SK-N-SH treated with all-trans-retinoic acid at 6 μM for 48 hours (cell line): Measurements from ENCODE around the gene FLOT2.

Source experiments
- ATAC-seq: fragments of 200-7000 bp; cut with Tn5 transposase; 3 replicates; pipeline ENCODE4 v1.9.1; 2020; ENCODE audit warnings: mild to moderate bottlenecking, moderate library complexity
- ARNTL ChIP-seq: fragments of 450-650 bp; formaldehyde crosslinking; IDR thresholded peaks from 2 replicates; pipeline ENCODE4 v1.5.0; 2020; ENCODE audit warnings: low read depth, mild to moderate bottlenecking, moderate library complexity, borderline replicate concordance
- BACH2 ChIP-seq: fragments of 250-450 bp; sonication (Bioruptor Pico); IDR thresholded peaks from 2 replicates; pipeline ENCODE4 v1.9.0; 2021; ENCODE audit warnings: mild to moderate bottlenecking, borderline replicate concordance
- CSDC2 ChIP-seq: fragments of 250-450 bp; sonication (Bioruptor Pico); IDR thresholded peaks from 2 replicates; pipeline ENCODE4 v1.5.0; 2020; ENCODE audit warnings: mild to moderate bottlenecking, moderate library complexity
- ESRRG ChIP-seq: fragments of 250-450 bp; sonication (Bioruptor Pico); IDR thresholded peaks from 2 replicates; pipeline ENCODE4 v1.6.1; 2021; ENCODE audit warnings: mild to moderate bottlenecking
- GLIS3 ChIP-seq: fragments of 250-450 bp; sonication (Bioruptor Pico); IDR thresholded peaks from 2 replicates; pipeline ENCODE4 v1.5.0; 2020; ENCODE audit warnings: mild to moderate bottlenecking, moderate library complexity
- ISL1 ChIP-seq: fragments of 250-450 bp; sonication (Bioruptor Pico); IDR thresholded peaks from 2 replicates; pipeline ENCODE4 v2.1.2; 2022; ENCODE audit warnings: mild to moderate bottlenecking, moderate library complexity
- OSR1 ChIP-seq: fragments of 250-450 bp; sonication (Bioruptor Pico); IDR thresholded peaks from 2 replicates; pipeline ENCODE4 v1.8.0; 2022; ENCODE audit warnings: moderate library complexity, mild to moderate bottlenecking, inconsistent platforms
- PPARA ChIP-seq: fragments of 250-450 bp; sonication (Bioruptor Pico); IDR thresholded peaks from 2 replicates; pipeline ENCODE4 v1.5.0; 2020; ENCODE audit warnings: mild to moderate bottlenecking, borderline replicate concordance
- RARB ChIP-seq: fragments of 250-450 bp; sonication (Bioruptor Pico); IDR thresholded peaks from 2 replicates; pipeline ENCODE4 v1.8.0; 2021; ENCODE audit warnings: mild to moderate bottlenecking, moderate library complexity
- TCF4 ChIP-seq: fragments of 250-450 bp; sonication (Bioruptor Pico); IDR thresholded peaks from 2 replicates; pipeline ENCODE4 v1.8.0; 2021; ENCODE audit warnings: mild to moderate bottlenecking, moderate library complexity, borderline replicate concordance
- ZC3H10 ChIP-seq: fragments of 250-450 bp; sonication (Bioruptor Pico); IDR thresholded peaks from 2 replicates; pipeline ENCODE4 v1.5.1; 2021; ENCODE audit warnings: mild to moderate bottlenecking, moderate library complexity
- ZFP3 ChIP-seq: fragments of 250-450 bp; sonication (Bioruptor Pico); IDR thresholded peaks from 2 replicates; pipeline ENCODE4 v1.5.0; 2020; ENCODE audit warnings: mild to moderate bottlenecking, moderate library complexity
- ZFP30 ChIP-seq: fragments of 450-650 bp; formaldehyde crosslinking; IDR thresholded peaks from 2 replicates; pipeline ENCODE4 v1.5.0; 2022; ENCODE audit warnings: mild to moderate bottlenecking, moderate library complexity
- ZNF565 ChIP-seq: fragments of 450-650 bp; formaldehyde crosslinking; conservative IDR thresholded peaks from 2 replicates; pipeline ENCODE4 v1.5.0; 2020; ENCODE audit warnings: low read depth, mild to moderate bottlenecking, moderate library complexity
- ZNF70 ChIP-seq: fragments of 450-650 bp; formaldehyde crosslinking; IDR thresholded peaks from 2 replicates; pipeline ENCODE4 v1.5.0; 2020; ENCODE audit warnings: mild to moderate bottlenecking, moderate library complexity
- ZNF8 ChIP-seq: fragments of 450-650 bp; formaldehyde crosslinking; IDR thresholded peaks from 2 replicates; pipeline ENCODE4 v1.5.0; 2020; ENCODE audit warnings: mild to moderate bottlenecking, moderate library complexity
- TF ChIP-seq, protein P1 (sequence below): fragments of 250-450 bp; sonication (Bioruptor Pico); IDR thresholded peaks from 2 replicates; pipeline ENCODE4 v1.8.0; 2020; ENCODE audit warnings: mild to moderate bottlenecking, moderate library complexity, borderline replicate concordance
- TF ChIP-seq, protein P2 (sequence below): fragments of 250-450 bp; sonication (Bioruptor Pico); IDR thresholded peaks from 2 replicates; pipeline ENCODE4 v1.5.1; 2021; ENCODE audit warnings: mild to moderate bottlenecking, moderate library complexity
- TF ChIP-seq, protein P3 (sequence below): fragments of 250-450 bp; sonication (Bioruptor Pico); IDR thresholded peaks from 2 replicates; pipeline ENCODE4 v1.5.1; 2020; ENCODE audit warnings: low read depth, mild to moderate bottlenecking, moderate library complexity
- TF ChIP-seq, protein P4 (sequence below): fragments of 250-450 bp; sonication (Bioruptor Pico); IDR thresholded peaks from 2 replicates; pipeline ENCODE4 v1.5.0; 2020; ENCODE audit warnings: mild to moderate bottlenecking, moderate library complexity
- TF ChIP-seq, protein P5 (sequence below): fragments of 250-450 bp; sonication (Bioruptor Pico); IDR thresholded peaks from 2 replicates; pipeline ENCODE4 v1.8.0; 2021; ENCODE audit warnings: low read depth, mild to moderate bottlenecking, moderate library complexity, borderline replicate concordance

Gene FLOT2

DNA sequence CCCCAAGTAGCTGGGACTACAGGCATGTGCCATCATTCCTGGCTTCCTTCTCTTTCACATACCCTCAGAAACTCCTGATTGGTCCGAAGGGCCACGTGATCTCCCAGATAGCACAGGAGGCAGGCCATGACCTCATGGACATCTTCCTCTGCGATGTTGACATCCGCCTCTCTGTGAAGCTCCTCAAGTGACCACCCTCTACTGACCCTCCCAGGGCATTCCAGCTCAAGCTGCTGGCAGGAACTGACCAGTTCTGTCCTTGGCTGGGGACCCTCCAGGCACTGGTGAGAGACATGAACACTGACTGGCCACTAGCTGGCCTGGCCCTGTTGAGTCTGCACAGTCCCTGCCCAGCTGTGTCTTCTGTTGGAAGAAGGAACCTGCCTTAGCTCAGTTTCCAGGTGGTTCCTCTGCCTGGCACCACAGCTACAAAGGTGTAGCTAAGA is 37.1 kb downstream of the FLOT2 start:
- no peak for TF ChIP-seq BACH2 (CRISPR knock-in tag)
- TF ChIP-seq ISL1 (CRISPR knock-in tag), result no peak
- no peak for TF ChIP-seq RARB (CRISPR knock-in tag)
- no peak for TF ChIP-seq PPARA
- TF ChIP-seq ARNTL, result no peak
- TF ChIP-seq, protein P1, sequence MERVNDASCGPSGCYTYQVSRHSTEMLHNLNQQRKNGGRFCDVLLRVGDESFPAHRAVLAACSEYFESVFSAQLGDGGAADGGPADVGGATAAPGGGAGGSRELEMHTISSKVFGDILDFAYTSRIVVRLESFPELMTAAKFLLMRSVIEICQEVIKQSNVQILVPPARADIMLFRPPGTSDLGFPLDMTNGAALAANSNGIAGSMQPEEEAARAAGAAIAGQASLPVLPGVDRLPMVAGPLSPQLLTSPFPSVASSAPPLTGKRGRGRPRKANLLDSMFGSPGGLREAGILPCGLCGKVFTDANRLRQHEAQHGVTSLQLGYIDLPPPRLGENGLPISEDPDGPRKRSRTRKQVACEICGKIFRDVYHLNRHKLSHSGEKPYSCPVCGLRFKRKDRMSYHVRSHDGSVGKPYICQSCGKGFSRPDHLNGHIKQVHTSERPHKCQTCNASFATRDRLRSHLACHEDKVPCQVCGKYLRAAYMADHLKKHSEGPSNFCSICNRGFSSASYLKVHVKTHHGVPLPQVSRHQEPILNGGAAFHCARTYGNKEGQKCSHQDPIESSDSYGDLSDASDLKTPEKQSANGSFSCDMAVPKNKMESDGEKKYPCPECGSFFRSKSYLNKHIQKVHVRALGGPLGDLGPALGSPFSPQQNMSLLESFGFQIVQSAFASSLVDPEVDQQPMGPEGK (CRISPR knock-in tag), result no peak
- no peak for TF ChIP-seq ZNF8 (CRISPR knock-in tag)
- TF ChIP-seq, protein P2, sequence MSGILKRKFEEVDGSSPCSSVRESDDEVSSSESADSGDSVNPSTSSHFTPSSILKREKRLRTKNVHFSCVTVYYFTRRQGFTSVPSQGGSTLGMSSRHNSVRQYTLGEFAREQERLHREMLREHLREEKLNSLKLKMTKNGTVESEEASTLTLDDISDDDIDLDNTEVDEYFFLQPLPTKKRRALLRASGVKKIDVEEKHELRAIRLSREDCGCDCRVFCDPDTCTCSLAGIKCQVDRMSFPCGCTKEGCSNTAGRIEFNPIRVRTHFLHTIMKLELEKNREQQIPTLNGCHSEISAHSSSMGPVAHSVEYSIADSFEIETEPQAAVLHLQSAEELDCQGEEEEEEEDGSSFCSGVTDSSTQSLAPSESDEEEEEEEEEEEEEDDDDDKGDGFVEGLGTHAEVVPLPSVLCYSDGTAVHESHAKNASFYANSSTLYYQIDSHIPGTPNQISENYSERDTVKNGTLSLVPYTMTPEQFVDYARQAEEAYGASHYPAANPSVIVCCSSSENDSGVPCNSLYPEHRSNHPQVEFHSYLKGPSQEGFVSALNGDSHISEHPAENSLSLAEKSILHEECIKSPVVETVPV (CRISPR knock-in tag), result no peak
- no peak for TF ChIP-seq ESRRG (CRISPR knock-in tag)
- no peak for TF ChIP-seq OSR1 (CRISPR knock-in tag)
- TF ChIP-seq, protein P3, sequence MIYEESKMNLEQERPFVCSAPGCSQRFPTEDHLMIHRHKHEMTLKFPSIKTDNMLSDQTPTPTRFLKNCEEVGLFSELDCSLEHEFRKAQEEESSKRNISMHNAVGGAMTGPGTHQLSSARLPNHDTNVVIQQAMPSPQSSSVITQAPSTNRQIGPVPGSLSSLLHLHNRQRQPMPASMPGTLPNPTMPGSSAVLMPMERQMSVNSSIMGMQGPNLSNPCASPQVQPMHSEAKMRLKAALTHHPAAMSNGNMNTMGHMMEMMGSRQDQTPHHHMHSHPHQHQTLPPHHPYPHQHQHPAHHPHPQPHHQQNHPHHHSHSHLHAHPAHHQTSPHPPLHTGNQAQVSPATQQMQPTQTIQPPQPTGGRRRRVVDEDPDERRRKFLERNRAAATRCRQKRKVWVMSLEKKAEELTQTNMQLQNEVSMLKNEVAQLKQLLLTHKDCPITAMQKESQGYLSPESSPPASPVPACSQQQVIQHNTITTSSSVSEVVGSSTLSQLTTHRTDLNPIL (CRISPR knock-in tag), result no peak
- no peak for TF ChIP-seq ZC3H10 (CRISPR knock-in tag)
- no peak for TF ChIP-seq ZNF565
- TF ChIP-seq ZFP30 (CRISPR knock-in tag), result no peak
- no peak for TF ChIP-seq ZFP3
- no peak for TF ChIP-seq TCF4
- no peak for TF ChIP-seq CSDC2 (CRISPR knock-in tag)
- TF ChIP-seq, protein P4, sequence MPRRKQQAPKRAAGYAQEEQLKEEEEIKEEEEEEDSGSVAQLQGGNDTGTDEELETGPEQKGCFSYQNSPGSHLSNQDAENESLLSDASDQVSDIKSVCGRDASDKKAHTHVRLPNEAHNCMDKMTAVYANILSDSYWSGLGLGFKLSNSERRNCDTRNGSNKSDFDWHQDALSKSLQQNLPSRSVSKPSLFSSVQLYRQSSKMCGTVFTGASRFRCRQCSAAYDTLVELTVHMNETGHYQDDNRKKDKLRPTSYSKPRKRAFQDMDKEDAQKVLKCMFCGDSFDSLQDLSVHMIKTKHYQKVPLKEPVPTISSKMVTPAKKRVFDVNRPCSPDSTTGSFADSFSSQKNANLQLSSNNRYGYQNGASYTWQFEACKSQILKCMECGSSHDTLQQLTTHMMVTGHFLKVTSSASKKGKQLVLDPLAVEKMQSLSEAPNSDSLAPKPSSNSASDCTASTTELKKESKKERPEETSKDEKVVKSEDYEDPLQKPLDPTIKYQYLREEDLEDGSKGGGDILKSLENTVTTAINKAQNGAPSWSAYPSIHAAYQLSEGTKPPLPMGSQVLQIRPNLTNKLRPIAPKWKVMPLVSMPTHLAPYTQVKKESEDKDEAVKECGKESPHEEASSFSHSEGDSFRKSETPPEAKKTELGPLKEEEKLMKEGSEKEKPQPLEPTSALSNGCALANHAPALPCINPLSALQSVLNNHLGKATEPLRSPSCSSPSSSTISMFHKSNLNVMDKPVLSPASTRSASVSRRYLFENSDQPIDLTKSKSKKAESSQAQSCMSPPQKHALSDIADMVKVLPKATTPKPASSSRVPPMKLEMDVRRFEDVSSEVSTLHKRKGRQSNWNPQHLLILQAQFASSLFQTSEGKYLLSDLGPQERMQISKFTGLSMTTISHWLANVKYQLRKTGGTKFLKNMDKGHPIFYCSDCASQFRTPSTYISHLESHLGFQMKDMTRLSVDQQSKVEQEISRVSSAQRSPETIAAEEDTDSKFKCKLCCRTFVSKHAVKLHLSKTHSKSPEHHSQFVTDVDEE (CRISPR knock-in tag), result no peak
- TF ChIP-seq ZNF70 (CRISPR knock-in tag), result no peak
- TF ChIP-seq, protein P5, sequence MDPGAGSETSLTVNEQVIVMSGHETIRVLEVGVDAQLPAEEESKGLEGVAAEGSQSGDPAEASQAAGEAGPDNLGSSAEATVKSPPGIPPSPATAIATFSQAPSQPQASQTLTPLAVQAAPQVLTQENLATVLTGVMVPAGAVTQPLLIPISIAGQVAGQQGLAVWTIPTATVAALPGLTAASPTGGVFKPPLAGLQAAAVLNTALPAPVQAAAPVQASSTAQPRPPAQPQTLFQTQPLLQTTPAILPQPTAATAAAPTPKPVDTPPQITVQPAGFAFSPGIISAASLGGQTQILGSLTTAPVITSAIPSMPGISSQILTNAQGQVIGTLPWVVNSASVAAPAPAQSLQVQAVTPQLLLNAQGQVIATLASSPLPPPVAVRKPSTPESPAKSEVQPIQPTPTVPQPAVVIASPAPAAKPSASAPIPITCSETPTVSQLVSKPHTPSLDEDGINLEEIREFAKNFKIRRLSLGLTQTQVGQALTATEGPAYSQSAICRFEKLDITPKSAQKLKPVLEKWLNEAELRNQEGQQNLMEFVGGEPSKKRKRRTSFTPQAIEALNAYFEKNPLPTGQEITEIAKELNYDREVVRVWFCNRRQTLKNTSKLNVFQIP (CRISPR knock-in tag), result no peak
- no peak for ATAC-seq

DNA sequence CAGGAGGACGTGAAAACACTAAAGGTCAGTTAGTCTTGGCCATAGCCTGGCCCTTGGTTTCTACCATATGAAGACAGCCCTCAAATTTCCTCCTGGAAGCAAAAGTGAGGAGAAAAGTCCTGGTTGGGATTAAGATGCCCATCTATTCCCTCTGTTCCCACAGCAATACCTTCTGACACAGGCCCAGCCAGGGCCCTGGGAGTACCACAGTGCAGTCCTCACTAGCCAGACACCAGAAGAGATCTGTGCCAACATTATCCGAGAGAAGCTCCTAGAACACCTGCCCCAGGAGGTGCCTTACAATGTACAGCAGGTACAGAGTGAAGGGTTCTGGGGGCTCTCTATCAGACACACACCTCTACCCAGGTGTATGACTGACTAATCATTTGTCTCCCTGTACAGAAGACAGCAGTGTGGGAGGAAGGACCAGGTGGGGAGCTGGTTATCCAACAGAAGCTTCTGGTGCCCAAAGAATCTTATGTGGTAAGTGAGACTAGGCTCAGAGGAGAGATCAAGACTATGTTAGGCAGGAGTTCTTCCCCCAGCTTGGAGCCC is 38.7 kb downstream of the FLOT2 start:
- ATAC-seq, result no peak
- TF ChIP-seq ESRRG (CRISPR knock-in tag) (no peak), ISL1 (CRISPR knock-in tag) (no peak), ZC3H10 (CRISPR knock-in tag) (no peak), ZFP30 (CRISPR knock-in tag) (no peak), CSDC2 (CRISPR knock-in tag) (no peak), OSR1 (CRISPR knock-in tag) (no peak), ZFP3 (no peak), TCF4 (no peak), ZNF8 (CRISPR knock-in tag) (no peak), BACH2 (CRISPR knock-in tag) (no peak), GLIS3 (CRISPR knock-in tag) (no peak), ZNF565 (no peak), ARNTL (no peak)
- TF ChIP-seq, protein P3 (CRISPR knock-in tag), result no peak
- TF ChIP-seq, protein P5 (CRISPR knock-in tag), result no peak
- TF ChIP-seq, protein P1 (CRISPR knock-in tag), result no peak
- TF ChIP-seq, protein P2 (CRISPR knock-in tag), result no peak
